Measurements from ENCODE around the gene ANKRD44.

The ANKRD44 gene

DNA sequence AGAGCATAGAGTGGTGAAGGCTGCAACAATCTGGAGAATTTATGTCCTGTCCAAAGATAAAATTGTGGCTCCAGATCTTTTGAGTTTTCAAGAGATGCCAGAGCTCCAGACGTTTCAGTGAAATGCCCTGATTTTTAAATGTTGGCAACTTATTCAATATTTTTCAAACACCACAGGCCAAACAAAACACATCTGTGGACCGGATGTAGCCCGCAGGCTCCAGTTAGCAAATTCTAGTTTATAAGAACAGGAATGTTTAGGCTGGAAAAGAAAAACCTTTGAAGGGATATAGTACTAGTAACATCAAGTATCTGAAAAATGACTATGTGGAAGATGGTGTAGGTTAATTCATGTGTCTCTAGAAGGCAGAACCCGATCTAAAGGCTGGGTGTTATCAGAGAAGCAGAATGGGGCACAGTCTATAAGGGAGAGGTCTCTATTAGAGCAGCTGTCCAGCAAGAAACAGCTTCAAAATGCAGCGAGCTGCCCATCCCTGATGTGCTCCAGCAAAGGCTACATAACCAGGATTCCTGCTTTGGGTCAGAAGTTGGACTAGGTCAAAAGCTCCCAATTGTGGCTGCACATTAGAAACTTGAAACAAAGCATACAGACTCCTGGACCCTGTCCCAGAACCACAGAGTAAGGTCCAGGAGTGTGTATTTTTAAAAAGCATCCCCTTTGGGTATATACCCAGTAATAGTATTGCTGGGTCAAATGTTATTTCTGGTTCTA lies 105.9 kb downstream of the ANKRD44 start:
- no peak for DNase-seq

- DNase-seq = no peak
Measured at GRCh38 chr2:197201874-197202273, 108.7 kb downstream of the ANKRD44 start.

- no peak for DNase-seq
Measured at GRCh38 chr2:197200762-197201058, 109.9 kb downstream of the ANKRD44 start.

GRCh38 chr2:197200051-197200761 lies 110.4 kb downstream of the ANKRD44 start:
- no peak for DNase-seq

DNA sequence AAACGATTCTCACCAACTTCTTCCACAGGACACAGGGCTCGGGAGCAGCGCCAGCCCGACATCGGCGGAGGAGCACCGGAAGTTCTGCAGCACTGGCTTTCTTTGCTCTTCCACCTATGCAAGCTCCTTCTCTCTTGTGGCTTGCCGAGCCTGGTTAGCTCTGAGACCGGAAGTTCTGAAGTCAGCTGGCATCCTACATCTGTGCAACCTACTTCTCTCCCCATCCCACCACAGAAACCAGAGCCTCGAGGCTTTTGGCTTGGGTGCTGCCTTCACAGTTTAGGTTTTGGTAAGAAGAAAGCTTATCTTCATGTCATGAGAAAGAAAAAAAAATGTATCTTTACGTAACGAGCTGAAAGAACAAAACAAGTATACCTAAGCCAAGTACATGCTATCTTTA lies 111.7 kb downstream of the ANKRD44 start:
- no peak for DNase-seq

DNA sequence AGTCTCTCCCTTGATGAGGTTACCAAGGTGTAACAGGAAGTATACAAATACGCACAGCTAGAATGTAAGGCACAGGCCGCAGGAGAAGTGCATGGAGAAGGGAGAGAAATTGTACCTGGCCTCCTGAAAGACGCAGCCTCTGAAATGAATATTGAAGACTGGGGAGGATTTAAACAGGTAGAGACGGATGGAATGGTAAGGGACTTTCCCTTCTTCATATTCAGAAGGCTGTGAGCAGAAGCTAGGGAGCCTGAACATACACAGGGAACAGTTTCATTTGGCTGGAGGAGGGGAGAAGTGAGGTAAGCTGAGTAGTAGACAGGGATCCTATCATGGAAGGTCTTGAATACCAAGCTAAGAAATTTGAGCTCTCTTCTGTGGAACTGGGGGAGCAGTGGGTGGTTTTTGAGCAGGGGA lies 112.7 kb downstream of the ANKRD44 start:
- DNase-seq = no peak

DNA sequence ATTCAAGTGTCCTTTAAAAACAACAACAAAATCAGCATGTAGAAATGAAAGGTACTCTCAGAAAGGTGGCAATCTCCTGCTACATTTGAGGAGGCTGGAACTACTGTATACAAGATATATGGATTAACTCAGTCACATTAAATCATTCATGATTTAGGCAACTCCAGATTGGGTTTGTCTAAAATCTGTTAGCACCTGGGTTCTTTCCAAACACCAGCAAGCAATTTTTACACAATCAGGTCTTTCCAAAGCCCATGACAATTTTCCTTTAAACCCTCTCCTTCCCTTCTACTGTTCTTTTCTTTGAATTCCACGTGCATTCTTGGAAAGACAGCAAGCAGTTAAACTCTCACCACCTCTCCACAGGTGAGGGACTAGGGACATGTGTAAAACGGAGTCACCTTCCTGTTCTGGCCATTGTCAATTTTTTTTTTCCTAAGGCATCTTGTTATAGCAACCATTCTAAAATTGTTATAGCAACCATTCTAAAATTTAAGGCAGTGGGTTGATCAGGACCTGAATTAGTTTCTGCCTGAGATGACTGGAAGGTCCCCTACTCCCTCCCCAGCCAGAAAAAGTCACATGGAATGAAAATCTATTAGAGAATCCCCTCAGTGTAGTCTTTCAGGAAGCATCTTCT lies 113.9 kb downstream of the ANKRD44 start:
- DNase-seq = no peak

DNA sequence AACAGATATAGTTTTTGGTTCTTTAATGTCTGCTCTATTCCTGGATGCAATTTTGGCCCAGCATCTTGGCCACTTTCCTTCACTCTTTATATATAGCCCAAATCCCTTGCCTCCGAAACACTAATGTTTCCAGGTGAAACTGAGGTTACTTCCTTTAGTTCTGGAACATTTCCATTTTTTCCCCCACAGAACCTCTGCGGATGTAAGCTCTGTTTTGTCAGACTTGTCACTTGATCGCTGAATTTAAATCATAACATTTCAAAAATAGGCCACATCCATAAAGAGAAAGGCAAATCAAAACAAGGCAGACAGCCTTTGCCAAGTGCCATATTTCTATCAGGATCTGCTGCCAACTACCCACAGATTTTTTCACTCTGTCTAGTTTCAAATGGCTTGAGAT lies 115.1 kb downstream of the ANKRD44 start:
- no peak for DNase-seq

DNA sequence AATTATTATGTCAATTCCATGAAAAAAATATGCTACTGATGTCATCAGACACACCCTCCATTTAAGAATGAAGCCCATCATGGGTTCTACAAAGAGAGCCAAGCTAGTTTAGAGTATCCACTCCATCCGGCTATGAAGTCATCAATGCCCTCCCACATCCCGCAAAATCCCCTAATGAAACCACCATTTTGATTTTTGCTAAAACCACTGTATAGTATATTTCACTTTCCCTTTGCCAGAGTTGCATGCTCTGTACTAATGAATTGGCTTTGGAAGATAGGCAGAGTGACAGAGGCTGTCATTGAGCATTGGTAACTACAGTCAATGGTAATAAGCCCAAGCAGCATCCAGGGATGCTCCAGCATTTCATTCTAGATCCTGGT lies 118.6 kb downstream of the ANKRD44 start:
- no peak for DNase-seq

GRCh38 chr2:197191177-197191939 lies 119.2 kb downstream of the ANKRD44 start:
- DNase-seq = peak; percentile 72

DNA sequence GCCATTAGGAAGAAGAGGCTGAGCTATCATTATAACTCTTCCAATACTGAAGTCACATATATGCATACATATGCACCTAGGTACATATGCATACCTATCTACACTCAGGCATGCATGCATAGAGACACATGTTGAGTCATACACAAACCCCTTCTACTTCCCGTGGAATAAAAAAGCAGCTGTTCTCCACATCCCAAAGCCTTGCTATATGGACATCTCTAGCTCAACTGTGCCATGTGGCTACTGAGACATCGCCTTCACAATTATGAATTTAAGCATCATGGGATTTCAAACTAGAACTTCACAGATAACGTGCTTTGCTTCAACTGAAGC lies 120.5 kb downstream of the ANKRD44 start:
- DNase-seq = no peak

DNA sequence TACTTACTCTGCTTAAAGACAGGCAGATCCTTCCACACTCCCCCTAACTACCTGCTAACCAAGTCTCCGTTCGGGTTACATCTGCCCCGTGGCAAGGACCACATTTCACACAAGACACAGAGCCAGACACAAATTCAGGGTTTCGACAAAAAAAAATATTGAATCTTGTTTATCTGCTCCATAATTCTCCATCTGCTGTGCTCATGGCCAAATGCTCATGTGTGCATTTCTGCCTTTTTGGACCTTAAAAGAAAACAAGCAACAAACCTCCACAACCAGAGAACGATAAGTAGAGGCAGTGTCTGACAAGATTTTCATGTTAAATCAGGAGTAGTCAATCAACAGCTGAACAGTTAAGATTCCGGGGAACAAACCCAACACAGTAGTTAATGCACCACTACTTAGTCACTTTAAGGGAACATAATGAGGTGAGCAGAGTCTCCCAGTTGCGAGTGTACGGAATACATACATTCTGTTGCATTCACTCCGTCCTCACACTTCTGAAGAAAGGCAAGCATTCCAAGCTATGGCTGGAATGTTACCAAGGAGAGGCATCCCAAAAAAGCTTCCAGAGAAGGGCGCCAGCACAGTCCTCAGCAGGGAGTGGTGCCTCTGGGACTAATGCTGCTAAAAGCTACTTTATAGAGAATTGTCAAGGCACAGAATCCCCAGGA lies 121.0 kb downstream of the ANKRD44 start:
- DNase-seq = no peak

- no peak for DNase-seq
Measured at GRCh38 chr2:197185676-197186075, 124.9 kb downstream of the ANKRD44 start.

DNA sequence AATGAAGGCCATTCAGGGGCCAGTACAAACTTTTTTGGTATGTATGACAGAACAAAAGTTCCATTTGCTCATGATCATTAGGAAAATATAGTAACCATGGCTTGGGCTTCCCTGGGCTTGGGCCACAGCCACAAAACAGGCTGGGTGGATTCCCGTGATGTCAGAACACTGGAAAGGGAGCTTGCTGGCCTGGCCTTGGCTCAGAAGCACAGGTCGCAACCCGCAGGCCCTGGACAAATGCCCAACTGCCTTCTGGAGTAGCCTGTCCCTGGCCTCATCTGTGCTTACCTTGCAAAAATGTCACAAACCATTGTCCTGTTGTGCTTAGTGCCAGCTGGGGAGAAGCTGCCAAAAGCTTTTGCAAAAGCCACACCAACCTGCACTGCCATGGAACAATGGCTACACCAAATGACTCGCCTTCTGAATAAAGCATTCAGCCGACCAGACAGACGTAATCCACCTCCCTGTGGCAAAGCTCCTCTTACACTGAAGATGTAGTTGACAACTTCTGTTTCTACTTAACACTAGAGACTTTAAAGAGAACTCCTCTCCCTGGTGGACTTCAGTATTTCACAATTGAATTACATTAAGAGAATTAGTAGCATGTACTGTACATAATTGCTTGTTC lies 125.5 kb downstream of the ANKRD44 start:
- no peak for DNase-seq

DNA sequence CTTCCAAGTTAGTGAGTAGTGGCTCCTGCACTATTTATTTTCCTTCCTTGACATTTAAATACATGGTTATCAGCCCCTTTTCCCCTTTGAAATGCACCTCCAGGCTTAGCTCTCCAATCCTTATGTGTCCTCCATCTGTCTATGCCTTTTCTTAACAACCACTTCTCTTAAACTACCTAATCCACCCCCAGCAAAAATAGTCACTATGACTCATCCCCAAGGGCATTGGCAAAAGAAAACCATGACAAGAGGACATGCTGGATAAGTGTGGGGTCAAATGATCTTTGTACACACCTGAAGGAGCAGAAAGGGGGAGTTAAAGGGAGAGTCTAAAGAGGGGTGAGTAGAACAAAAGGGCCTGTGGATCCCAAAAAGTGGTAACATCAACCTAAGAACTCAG lies 127.2 kb downstream of the ANKRD44 start:
- no peak for DNase-seq

- no peak for DNase-seq
Measured at GRCh38 chr2:197182668-197183067, 127.9 kb downstream of the ANKRD44 start.

DNA sequence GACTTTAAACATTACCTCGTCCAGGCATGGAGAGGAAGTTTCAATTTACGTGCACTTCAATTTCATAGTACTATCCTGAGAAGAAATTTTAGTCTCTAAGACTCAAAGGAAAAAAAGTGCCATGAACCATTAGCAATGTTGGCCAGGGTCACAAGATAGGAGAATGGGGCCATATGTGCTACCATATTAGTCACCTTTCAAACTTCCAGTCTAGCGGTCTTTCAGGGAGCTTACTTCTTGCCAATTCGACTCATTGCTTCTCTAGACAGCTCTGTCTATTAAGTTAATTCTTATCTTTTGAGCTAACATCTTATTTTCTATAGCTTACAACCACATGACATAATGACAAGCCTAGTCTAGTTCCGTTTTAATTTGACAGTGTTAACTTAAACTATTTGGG lies 129.1 kb downstream of the ANKRD44 start:
- DNase-seq = no peak

GRCh38 chr2:197179744-197180498 lies 130.7 kb downstream of the ANKRD44 start:
- DNase-seq = no peak

DNA sequence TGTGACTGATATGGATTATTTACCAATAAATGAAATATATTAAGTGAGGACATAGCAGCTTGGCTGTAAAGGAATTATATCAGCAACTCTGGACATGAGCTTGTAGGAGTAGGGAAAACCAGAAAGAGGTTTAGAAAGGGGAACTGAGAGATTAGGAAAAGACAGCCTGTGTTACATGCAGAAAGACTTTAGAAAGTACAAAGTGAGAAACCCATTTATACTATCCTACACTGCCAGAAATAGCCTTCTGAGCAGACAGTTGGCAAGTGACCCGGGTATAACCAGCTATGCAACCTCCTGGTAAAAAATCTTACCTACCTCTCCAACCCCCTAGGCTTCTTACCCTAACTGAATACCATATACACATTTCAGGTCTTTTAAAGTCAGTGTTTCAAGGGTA lies 134.1 kb downstream of the ANKRD44 start:
- DNase-seq = no peak

GRCh38 chr2:197174539-197175094 lies 136.0 kb downstream of the ANKRD44 start:
- DNase-seq = no peak

DNA sequence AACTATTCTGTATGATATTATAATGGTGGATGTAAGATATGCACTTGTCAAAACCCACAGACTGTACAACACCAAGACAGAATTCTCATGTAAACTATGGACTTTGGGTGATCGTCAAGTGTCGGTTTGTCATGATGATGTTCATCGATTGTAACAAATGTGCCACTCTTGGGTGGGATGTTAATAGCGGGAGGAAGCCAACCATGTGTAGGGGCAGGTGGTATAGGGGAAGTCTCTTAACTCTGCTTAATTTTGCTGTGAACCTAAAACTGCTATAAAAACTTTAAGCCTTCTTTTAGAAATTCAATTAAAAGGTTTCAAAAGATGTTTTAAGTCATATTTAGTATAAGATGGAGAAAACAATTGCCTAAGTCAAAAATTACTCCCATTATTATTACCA lies 139.0 kb downstream of the ANKRD44 start:
- DNase-seq = no peak

- no peak for DNase-seq
Measured at GRCh38 chr2:197170208-197170607, 140.4 kb downstream of the ANKRD44 start.

Data from NCI-H748 treated with DMSO at 0.1 percent for 48 hours (cell line).